ENCODE results near the gene NUDT14.

GRCh38 chr14:105211758-105212089, 30.6 kb upstream of the NUDT14 start:
- TF ChIP-seq CTCF (IDR thresholded peaks at IDR 0.05) (no peak), POLR2A (IDR thresholded peaks at IDR 0.05) (no peak), EP300 (IDR thresholded peaks at IDR 0.05) (no peak)

Data from ovary (tissue), 3 donors.